RWPE2 (cell line): Measurements from ENCODE around the gene CCDC190.

Experiments used
- ATAC-seq: fragments of 200-7000 bp; cut with Tn5 transposase; 3 replicates; pipeline ENCODE4 v1.9.1; 2021; ENCODE audit warnings: low read depth
- DNase-seq: peaks from one replicate; pipeline ENCODE4 v3.0.0-alpha.2; 2020; ENCODE audit warnings: low spot score
- H3K27ac ChIP-seq: fragments of 450-650 bp; 2 replicates; pipeline ENCODE4 v1.5.1; 2017; ENCODE audit warnings: mild to moderate bottlenecking; ENCODE audit not compliant: poor library complexity, severe bottlenecking
- H3K27me3 ChIP-seq: fragments of 250-450 bp; sonication (Bioruptor Pico); 2 replicates; pipeline ENCODE4 v1.5.1; 2021; ENCODE audit warnings: mild to moderate bottlenecking, moderate library complexity; ENCODE audit not compliant: insufficient read depth, poor library complexity, severe bottlenecking
- H3K36me3 ChIP-seq: fragments of 250-450 bp; sonication (Bioruptor Pico); 2 replicates; pipeline ENCODE4 v1.5.1; 2020; ENCODE audit warnings: low read depth, mild to moderate bottlenecking, moderate library complexity
- H3K4me1 ChIP-seq: fragments of 250-450 bp; sonication (Bioruptor Pico); 2 replicates; pipeline ENCODE4 v1.5.1; 2021; ENCODE audit warnings: mild to moderate bottlenecking, moderate library complexity; ENCODE audit not compliant: insufficient read depth, poor library complexity, severe bottlenecking
- H3K4me3 ChIP-seq: fragments of 250-450 bp; sonication (Bioruptor Pico); 2 replicates; pipeline ENCODE4 v1.5.1; 2021; ENCODE audit warnings: mild to moderate bottlenecking, moderate library complexity; ENCODE audit not compliant: severe bottlenecking
- H3K9me3 ChIP-seq: fragments of 250-450 bp; sonication (Bioruptor Pico); 2 replicates; pipeline ENCODE4 v1.5.1; 2021; ENCODE audit warnings: mild to moderate bottlenecking, moderate library complexity; ENCODE audit not compliant: severe bottlenecking
- TF ChIP-seq, protein P1 (sequence below): fragments of 450-650 bp; IDR thresholded peaks from one replicate; pipeline ENCODE4 v1.5.1; 2017; ENCODE audit warnings: mild to moderate bottlenecking, moderate library complexity; ENCODE audit not compliant: poor library complexity, severe bottlenecking

Gene CCDC190

DNA sequence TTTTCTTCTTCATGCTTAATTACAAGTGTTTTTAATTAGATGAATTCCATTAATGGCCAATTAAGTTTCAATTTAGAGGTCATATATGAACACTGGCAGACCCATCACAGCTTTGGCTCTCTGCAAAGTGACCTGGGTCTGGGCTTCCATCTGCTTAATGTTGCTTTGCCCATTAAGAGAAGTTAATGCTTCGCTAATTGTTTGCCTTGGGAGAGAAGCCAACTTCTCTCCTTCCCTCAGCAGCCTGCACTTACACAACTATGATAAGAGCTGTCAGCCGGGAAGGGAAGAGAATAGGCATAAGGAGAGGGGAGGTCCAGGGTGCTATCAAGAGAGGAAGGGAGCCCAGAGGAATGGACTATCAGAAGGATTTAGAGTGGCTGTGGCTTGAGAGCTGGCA lies 29.0 kb upstream of the CCDC190 start:
- no peak overlapping the region for H3K4me3 ChIP-seq
- H3K9me3 ChIP-seq: no peaks in the 10 kb centered on the region
- DNase-seq (no peak), ATAC-seq (no peak)
- no peak overlapping the region for H3K27ac ChIP-seq
- H3K4me1 ChIP-seq: peaks cover 9% of the 10 kb centered on the region
- no peaks in the 10 kb centered on the region for H3K27me3 ChIP-seq
- no peaks in the 10 kb centered on the region for H3K36me3 ChIP-seq
- TF ChIP-seq, protein P1, sequence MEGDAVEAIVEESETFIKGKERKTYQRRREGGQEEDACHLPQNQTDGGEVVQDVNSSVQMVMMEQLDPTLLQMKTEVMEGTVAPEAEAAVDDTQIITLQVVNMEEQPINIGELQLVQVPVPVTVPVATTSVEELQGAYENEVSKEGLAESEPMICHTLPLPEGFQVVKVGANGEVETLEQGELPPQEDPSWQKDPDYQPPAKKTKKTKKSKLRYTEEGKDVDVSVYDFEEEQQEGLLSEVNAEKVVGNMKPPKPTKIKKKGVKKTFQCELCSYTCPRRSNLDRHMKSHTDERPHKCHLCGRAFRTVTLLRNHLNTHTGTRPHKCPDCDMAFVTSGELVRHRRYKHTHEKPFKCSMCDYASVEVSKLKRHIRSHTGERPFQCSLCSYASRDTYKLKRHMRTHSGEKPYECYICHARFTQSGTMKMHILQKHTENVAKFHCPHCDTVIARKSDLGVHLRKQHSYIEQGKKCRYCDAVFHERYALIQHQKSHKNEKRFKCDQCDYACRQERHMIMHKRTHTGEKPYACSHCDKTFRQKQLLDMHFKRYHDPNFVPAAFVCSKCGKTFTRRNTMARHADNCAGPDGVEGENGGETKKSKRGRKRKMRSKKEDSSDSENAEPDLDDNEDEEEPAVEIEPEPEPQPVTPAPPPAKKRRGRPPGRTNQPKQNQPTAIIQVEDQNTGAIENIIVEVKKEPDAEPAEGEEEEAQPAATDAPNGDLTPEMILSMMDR: no peak

DNA sequence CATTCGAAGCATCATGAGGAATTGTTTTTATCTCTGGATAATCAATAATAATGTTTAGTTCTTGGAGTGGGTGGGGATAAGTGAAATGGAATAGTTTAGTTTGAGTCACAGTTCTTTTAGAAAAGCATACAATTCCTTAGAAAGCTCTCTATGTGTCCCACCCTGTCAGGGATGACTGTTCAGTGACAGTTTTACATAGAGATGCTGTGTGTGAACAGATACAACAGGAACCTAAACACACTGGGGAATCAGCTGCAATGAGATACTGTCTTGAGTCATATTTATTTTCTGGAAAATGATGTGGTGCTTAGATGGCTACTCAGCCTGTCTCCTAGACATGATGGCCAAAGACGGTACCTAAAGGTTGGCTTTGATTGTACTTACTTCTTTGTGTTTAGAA lies 25.7 kb upstream of the CCDC190 start:
- no peak overlapping the region for H3K4me3 ChIP-seq
- ATAC-seq: no peak
- DNase-seq: no peak
- H3K9me3 ChIP-seq: no peaks in the 10 kb centered on the region
- H3K4me1 ChIP-seq: no peaks in the 10 kb centered on the region
- no peaks in the 10 kb centered on the region for H3K36me3 ChIP-seq
- H3K27me3 ChIP-seq: no peaks in the 10 kb centered on the region
- TF ChIP-seq, protein P1: no peak
- no peak overlapping the region for H3K27ac ChIP-seq

DNA sequence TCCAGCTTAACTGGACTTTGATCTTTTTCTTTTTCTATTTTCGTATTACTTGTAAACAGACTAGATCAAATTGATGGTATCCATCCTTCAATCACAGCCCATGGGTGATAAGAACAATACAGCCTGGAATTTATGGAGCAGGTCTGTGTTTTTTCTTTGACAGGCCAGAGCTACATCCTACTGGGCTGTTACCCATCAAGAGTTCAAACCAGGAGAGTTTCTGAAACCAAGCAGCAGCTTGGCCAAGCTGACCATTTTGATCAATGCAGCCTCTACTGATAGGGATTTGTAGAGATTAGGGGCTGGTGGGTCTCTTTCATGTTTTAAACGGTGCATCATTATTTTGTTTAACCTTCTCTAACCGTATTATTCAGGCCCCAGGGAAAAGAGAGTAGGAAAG lies 24.3 kb upstream of the CCDC190 start:
- no peaks in the 10 kb centered on the region for H3K27me3 ChIP-seq
- no peak for ATAC-seq
- no peaks in the 10 kb centered on the region for H3K4me1 ChIP-seq

DNA sequence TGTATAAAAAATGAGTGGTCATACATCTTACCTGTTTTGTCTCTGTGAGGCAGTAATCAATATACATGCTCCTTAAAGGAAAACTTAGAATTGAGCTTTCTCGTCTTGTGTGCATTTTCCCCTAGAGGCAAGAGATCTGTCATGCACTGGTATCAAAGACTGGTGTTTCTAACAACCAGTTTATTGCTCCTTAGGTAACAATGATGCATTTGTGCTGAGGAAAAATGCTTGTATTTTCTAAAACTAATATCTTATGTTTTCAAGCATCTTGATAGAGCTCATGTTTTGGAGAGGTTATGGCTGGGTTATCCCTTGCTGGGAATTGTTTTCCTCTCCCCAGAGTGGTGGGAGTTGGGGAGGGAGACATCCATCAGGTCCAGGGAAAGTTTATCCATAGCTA lies 23.9 kb upstream of the CCDC190 start:
- no peaks in the 10 kb centered on the region for H3K4me1 ChIP-seq
- TF ChIP-seq, protein P1: no peak
- ATAC-seq (no peak), DNase-seq (no peak)
- no peaks in the 10 kb centered on the region for H3K9me3 ChIP-seq
- no peaks in the 10 kb centered on the region for H3K27me3 ChIP-seq
- no peak overlapping the region for H3K4me3 ChIP-seq
- no peak overlapping the region for H3K27ac ChIP-seq
- no peaks in the 10 kb centered on the region for H3K36me3 ChIP-seq

More for the DNA sequence above, 24.3 kb upstream of the CCDC190 start:
- TF ChIP-seq, protein P1: no peak
- Histone ChIP-seq H3K9me3 (no peaks in the 10 kb centered on the region), H3K4me3 (no peak overlapping the region), H3K27ac (no peak overlapping the region), H3K36me3 (no peaks in the 10 kb centered on the region)
- DNase-seq: no peak

DNA sequence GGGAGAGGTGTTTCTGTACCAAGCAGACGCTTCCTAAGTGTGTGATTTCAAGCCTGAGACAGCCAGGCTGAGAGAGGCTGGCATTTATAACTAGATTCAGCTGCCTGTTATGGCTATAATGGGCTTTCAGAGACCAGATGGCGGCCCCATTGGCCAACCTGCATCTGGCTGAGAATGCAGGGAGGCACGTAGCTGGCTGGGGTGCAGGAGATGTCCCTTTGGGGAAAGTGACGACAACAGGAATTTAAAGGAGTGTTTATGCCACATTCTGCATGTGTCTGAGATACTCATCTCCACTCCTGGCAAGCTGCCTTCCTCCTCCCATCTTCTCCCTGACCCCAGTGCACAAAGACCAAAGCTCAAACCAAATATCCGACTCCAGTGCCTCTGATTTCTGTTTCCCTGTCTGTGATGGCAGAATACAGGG lies 21.3 kb upstream of the CCDC190 start:
- no peaks in the 10 kb centered on the region for H3K4me1 ChIP-seq
- no peaks in the 10 kb centered on the region for H3K9me3 ChIP-seq
- H3K27me3 ChIP-seq: no peaks in the 10 kb centered on the region
- H3K4me3 ChIP-seq: no peak overlapping the region
- no peaks in the 10 kb centered on the region for H3K36me3 ChIP-seq
- TF ChIP-seq, protein P1: no peak
- DNase-seq: no peak
- ATAC-seq: no peak
- no peak overlapping the region for H3K27ac ChIP-seq
